Gastroesophageal sphincter (tissue), 4 donors: Measurements from ENCODE around the gene FES. TPM values are rescaled to one million over a fixed set of nuclear protein-coding genes. Genes with fewer than 3 reads are reported as not detected.

Experiments
- ATAC-seq: fragments of 150-250 bp; one replicate; pipeline ENCODE4 v1.9.1; 2016; ENCODE audit warnings: mild to moderate bottlenecking, moderate library complexity
- H3K27ac ChIP-seq, 4 donors: fragments of 200-600 bp; sonication (generic) in 3 of 4; 1 replicate in 3 of 4; 2 replicates in 1 of 4; pipeline ENCODE4 v1.5.1; 2016 to 2019
- H3K27me3 ChIP-seq: fragments of 200-600 bp; sonication (generic); one replicate; pipeline ENCODE4 v1.5.1; 2019
- H3K36me3 ChIP-seq, 2 donors: fragments of 200-600 bp; sonication (generic); one replicate each; pipeline ENCODE4 v1.5.1; 2019; ENCODE audit warnings: control low read depth in 1 of 2
- H3K4me1 ChIP-seq, 3 donors: fragments of 200-600 bp; sonication (generic); 1 replicate in 2 of 3; 2 replicates in 1 of 3; pipeline ENCODE4 v1.5.1; 2016 to 2019; ENCODE audit warnings: control low read depth in 2 of 3
- H3K4me3 ChIP-seq, 2 donors: fragments of 200-600 bp; sonication (generic); one replicate each; pipeline ENCODE4 v1.5.1; 2019; ENCODE audit warnings: mild to moderate bottlenecking in 1 of 2, moderate library complexity in 1 of 2
- H3K9me3 ChIP-seq, 3 donors: fragments of 200-600 bp; sonication (generic); one replicate each; pipeline ENCODE4 v1.5.1; 2017 to 2019; ENCODE audit warnings: control low read depth in 2 of 3
- EP300 ChIP-seq: sonication (generic); formaldehyde crosslinking; IDR thresholded peaks from one replicate; pipeline ENCODE4 v1.6.1; 2017; ENCODE audit warnings: antibody characterized with exemption, mild to moderate bottlenecking
- POLR2A ChIP-seq, 2 donors: fragments of 450-650 bp; IDR thresholded peaks; one replicate each; pipeline ENCODE4 v1.6.1; 2017; ENCODE audit warnings: antibody characterized with exemption in 2 of 2, mild to moderate bottlenecking in 2 of 2, moderate library complexity in 1 of 2
- POLR2AphosphoS5 ChIP-seq: sonication (generic); formaldehyde crosslinking; IDR thresholded peaks from one replicate; pipeline ENCODE4 v1.6.1; 2017; ENCODE audit warnings: antibody characterized with exemption
- WGBS, 2 donors: methylation state at CpG; one replicate each; pipeline ENCODE4 v1.1.5; 2018; ENCODE audit warnings: low coverage in 1 of 2; 5-methylcytosine and 5-hydroxymethylcytosine counted together
- total RNA-seq, 4 donors: library from RNA; depleted of rRNA; stranded (reverse); fragments of >200 nt; gene quantifications; one replicate each; pipeline ENCODE4 v1.1.0, GENCODE V29; 2016
- TF ChIP-seq, protein P1 (sequence below), 4 experiments: fragments of 200-600 bp in 2 of 4; fragments of 450-650 bp in 2 of 4; sonication (generic) in 1 of 4; IDR thresholded peaks; one replicate each; pipeline ENCODE4 v1.5.1; 2017 to 2019; ENCODE audit warnings: antibody characterized with exemption in 4 of 4, mild to moderate bottlenecking in 2 of 4, moderate library complexity in 2 of 4

Gene FES
- total RNA-seq, 4 donors from 2014 or later = 40.1 to 70.4 (median 43.5) TPM

GRCh38 chr15:90875549-90875981, 8.7 kb upstream of the FES start:
- Histone ChIP-seq H3K9me3 (no peaks in the 10 kb centered on the region), H3K27me3 (no peaks in the 10 kb centered on the region), H3K27ac (peak overlapping the region in 1 of 4 donors; percentile 37), H3K36me3 (peaks cover 0 to 55% of the 10 kb centered on the region in 2 donors), H3K4me3 (no peak overlapping the region), H3K4me1 (peaks cover 0 to 33% (median 23%) of the 10 kb centered on the region in 3 donors)
- TF ChIP-seq, protein P1, sequence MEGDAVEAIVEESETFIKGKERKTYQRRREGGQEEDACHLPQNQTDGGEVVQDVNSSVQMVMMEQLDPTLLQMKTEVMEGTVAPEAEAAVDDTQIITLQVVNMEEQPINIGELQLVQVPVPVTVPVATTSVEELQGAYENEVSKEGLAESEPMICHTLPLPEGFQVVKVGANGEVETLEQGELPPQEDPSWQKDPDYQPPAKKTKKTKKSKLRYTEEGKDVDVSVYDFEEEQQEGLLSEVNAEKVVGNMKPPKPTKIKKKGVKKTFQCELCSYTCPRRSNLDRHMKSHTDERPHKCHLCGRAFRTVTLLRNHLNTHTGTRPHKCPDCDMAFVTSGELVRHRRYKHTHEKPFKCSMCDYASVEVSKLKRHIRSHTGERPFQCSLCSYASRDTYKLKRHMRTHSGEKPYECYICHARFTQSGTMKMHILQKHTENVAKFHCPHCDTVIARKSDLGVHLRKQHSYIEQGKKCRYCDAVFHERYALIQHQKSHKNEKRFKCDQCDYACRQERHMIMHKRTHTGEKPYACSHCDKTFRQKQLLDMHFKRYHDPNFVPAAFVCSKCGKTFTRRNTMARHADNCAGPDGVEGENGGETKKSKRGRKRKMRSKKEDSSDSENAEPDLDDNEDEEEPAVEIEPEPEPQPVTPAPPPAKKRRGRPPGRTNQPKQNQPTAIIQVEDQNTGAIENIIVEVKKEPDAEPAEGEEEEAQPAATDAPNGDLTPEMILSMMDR (IDR thresholded peaks at IDR 0.05) = no peak
- WGBS, 2 donors = 60% methylated on average over 2 of the region's 12 CpGs; no CpG with 5 or more reads in 1 of the 2 donors
- no peak for ATAC-seq

DNA sequence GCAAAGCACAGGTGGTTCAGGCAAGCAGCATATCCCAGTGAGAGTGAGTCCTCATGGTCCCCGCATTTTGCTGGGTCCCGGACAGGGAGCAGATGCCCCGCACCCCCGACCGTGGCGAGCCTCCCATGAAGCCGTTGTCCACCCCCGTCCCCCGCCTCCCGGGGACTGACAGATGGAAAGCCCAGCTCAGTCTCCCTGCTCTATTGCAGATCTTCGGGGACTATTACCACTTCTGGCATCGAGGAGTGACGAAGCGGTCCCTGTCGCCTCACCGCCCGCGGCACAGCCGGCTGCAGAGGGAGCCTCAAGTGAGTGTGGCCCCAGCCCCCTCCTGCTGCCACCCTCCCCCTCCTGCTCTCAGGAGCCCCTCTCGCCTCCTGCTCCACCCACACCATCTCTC, 8.3 kb upstream of the FES start:
- Histone ChIP-seq H3K9me3 (no peaks in the 10 kb centered on the region), H3K27ac (no peak overlapping the region), H3K27me3 (no peaks in the 10 kb centered on the region), H3K4me1 (peaks cover 0 to 30% (median 21%) of the 10 kb centered on the region in 3 donors), H3K36me3 (peaks cover 0 to 59% of the 10 kb centered on the region in 2 donors), H3K4me3 (no peak overlapping the region)
- no peak for TF ChIP-seq POLR2A (IDR thresholded peaks at IDR 0.05)
- TF ChIP-seq, protein P1 (IDR thresholded peaks at IDR 0.05) = no peak
- no peak for TF ChIP-seq EP300
- no peak for TF ChIP-seq POLR2AphosphoS5
- no peak for ATAC-seq
- 100% methylated on average over 1 of the region's 20 CpGs; no CpG with 5 or more reads in 1 of the 2 donors for WGBS, 2 donors

GRCh38 chr15:90876512-90877170, 7.7 kb upstream of the FES start:
- Histone ChIP-seq H3K27me3 (no peaks in the 10 kb centered on the region), H3K27ac (no peak overlapping the region), H3K4me3 (no peak overlapping the region), H3K4me1 (peaks cover 0 to 30% (median 21%) of the 10 kb centered on the region in 3 donors), H3K9me3 (no peaks in the 10 kb centered on the region), H3K36me3 (peaks cover 0 to 65% of the 10 kb centered on the region in 2 donors)
- 83 to 91% methylated on average over 4 to 8 of the region's 15 CpGs for WGBS, 2 donors
- TF ChIP-seq EP300 (no peak), POLR2A (IDR thresholded peaks at IDR 0.05) (no peak)
- TF ChIP-seq, protein P1 (IDR thresholded peaks at IDR 0.05) = no peak
- ATAC-seq = no peak

- H3K36me3 ChIP-seq = peaks cover 0 to 72% of the 10 kb centered on the region in 2 donors
- H3K27me3 ChIP-seq = no peaks in the 10 kb centered on the region
- peaks cover 0 to 25% (median 21%) of the 10 kb centered on the region in 3 donors for H3K4me1 ChIP-seq
- 92% methylated on average over 2 of the region's 14 CpGs; no CpG with 5 or more reads in 1 of the 2 donors for WGBS, 2 donors
- no peak for ATAC-seq
- no peak for TF ChIP-seq POLR2AphosphoS5
- TF ChIP-seq EP300 = no peak
- TF ChIP-seq, protein P1 (IDR thresholded peaks at IDR 0.05) = no peak
- no peak for TF ChIP-seq POLR2A (IDR thresholded peaks at IDR 0.05)
- H3K27ac ChIP-seq = no peak overlapping the region
- H3K4me3 ChIP-seq = no peak overlapping the region
- H3K9me3 ChIP-seq = no peaks in the 10 kb centered on the region
These were observed 7.0 kb upstream of the FES start for GRCh38 chr15:90877315-90877714.

GRCh38 chr15:90877996-90878395, 6.3 kb upstream of the FES start:
- Histone ChIP-seq H3K9me3 (no peaks in the 10 kb centered on the region), H3K4me1 (peaks cover 0 to 24% (median 17%) of the 10 kb centered on the region in 3 donors), H3K27me3 (no peaks in the 10 kb centered on the region), H3K36me3 (peaks cover 0 to 74% of the 10 kb centered on the region in 2 donors), H3K4me3 (no peak overlapping the region), H3K27ac (no peak overlapping the region)
- no peak for TF ChIP-seq POLR2A (IDR thresholded peaks at IDR 0.05)
- TF ChIP-seq EP300 = no peak
- TF ChIP-seq, protein P1 (IDR thresholded peaks at IDR 0.05) = no peak
- no peak for TF ChIP-seq POLR2AphosphoS5
- no peak for ATAC-seq
- WGBS, 2 donors = 83 to 88% methylated on average over 5 to 8 of the region's 14 CpGs
